Sigmoid colon (tissue), 7 donors: ENCODE results near the gene PCDHGA2. TPM values are rescaled to one million over a fixed set of nuclear protein-coding genes. Genes with fewer than 3 reads are reported as not detected.

ENCODE experiments used
- DNase-seq: peaks from one replicate; pipeline ENCODE4 v3.0.0-alpha.2; 2019
- H3K27ac ChIP-seq, 4 donors: fragments of 200-600 bp; sonication (generic); one replicate each; pipeline ENCODE4 v1.5.1; 2016 to 2019; ENCODE audit warnings: mild to moderate bottlenecking in 1 of 4
- H3K27me3 ChIP-seq, 3 donors: fragments of 200-600 bp; sonication (generic); one replicate each; pipeline ENCODE4 v1.5.1; 2019; ENCODE audit warnings: mild to moderate bottlenecking in 1 of 3
- H3K36me3 ChIP-seq, 4 donors: fragments of 200-600 bp; sonication (generic); one replicate each; pipeline ENCODE4 v1.5.1; 2016 to 2019
- H3K4me1 ChIP-seq, 4 donors: fragments of 200-600 bp; sonication (generic); one replicate each; pipeline ENCODE4 v1.5.1; 2017 to 2019
- H3K4me3 ChIP-seq, 4 donors: fragments of 200-600 bp; sonication (generic); one replicate each; pipeline ENCODE4 v1.5.1; 2017 to 2019; ENCODE audit warnings: mild to moderate bottlenecking in 2 of 4, moderate library complexity in 1 of 4
- H3K9me3 ChIP-seq, 4 donors: fragments of 200-600 bp in 3 of 4; sonication (generic) in 3 of 4; one replicate each; pipeline versions ENCODE4 v1.5.1 to v1.6.1; 2013 to 2019
- CTCF ChIP-seq, 4 experiments: fragments of 450-650 bp in 3 of 4; fragments of 200-600 bp in 1 of 4; IDR thresholded peaks; one replicate each; pipeline ENCODE4 v1.5.1; 2016 to 2019; ENCODE audit warnings: antibody characterized with exemption in 4 of 4, mild to moderate bottlenecking in 3 of 4, moderate library complexity in 2 of 4
- EP300 ChIP-seq, 4 donors: sonication (generic); formaldehyde crosslinking; IDR thresholded peaks; one replicate each; pipeline ENCODE4 v1.6.1; 2017; ENCODE audit warnings: antibody characterized with exemption in 4 of 4
- POLR2A ChIP-seq, 2 donors: fragments of 450-650 bp; IDR thresholded peaks; one replicate each; pipeline ENCODE4 v1.6.1; 2016; ENCODE audit warnings: antibody characterized with exemption in 2 of 2, mild to moderate bottlenecking in 2 of 2, moderate library complexity in 2 of 2
- POLR2AphosphoS5 ChIP-seq, 4 donors: sonication (generic); formaldehyde crosslinking; IDR thresholded peaks; one replicate each; pipeline ENCODE4 v1.6.1; 2017; ENCODE audit warnings: antibody characterized with exemption in 4 of 4
- WGBS, 2 donors: extraction: QIAGEN DNeasy Blood & Tissue Kit; methylation state at CpG; one replicate each; pipeline ENCODE4 v1.1.7; 2013; 5-methylcytosine and 5-hydroxymethylcytosine counted together
- intact Hi-C: fragments of 100-400 bp; cut with DNase I; formaldehyde crosslinking; loops from one replicate; pipeline ENCODE4 v1.15.1; 2023
- polyA plus RNA-seq, 3 donors: library from polyadenylated mRNA; stranded (reverse); fragments of 200-250 nt; gene quantifications; one replicate each; pipeline ENCODE4 v1.2.3, GENCODE V29; 2013
- total RNA-seq, 4 donors: library from RNA; depleted of rRNA; stranded (reverse); fragments of >200 nt; gene quantifications; one replicate each; pipeline ENCODE4 v1.1.0, GENCODE V29; 2016
- donor health status: healthy with polysubstance abuse.
- donor health status: Bipolar disorder and iron deficiency.
- donor health status: healthy.

PCDHGA2 gene
- total RNA-seq (1 to 10 TPM; 2.8 to 4.9 (median 3.8) TPM), polyA plus RNA-seq (under 1 TPM in 1 of 3 donors, not detected in 2; 0.47 TPM)

- H3K27ac ChIP-seq: no peak within 1 kb of the TSS
- WGBS, 2 donors: 14 to 34% methylated on average over 27 of the region's 27 CpGs
- intact Hi-C loops: no loop called here
Measured at GRCh38 chr5:141338538-141339306, at the start of gene PCDHGA2. TSS of gene PCDHGA2 (plus strand) at chr5:141338760.

GRCh38 chr5:141298376-141298775, 40.2 kb upstream of the PCDHGA2 start:
- TF ChIP-seq CTCF (IDR thresholded peaks at IDR 0.05) (no peak), POLR2AphosphoS5 (IDR thresholded peaks at IDR 0.05) (no peak), POLR2A (IDR thresholded peaks at IDR 0.05) (no peak), EP300 (IDR thresholded peaks at IDR 0.05) (no peak)
- H3K9me3 ChIP-seq: peaks cover 10 to 75% (median 53%) of the 10 kb centered on the region in 4 donors
- no peak for DNase-seq
- no peaks in the 10 kb centered on the region for H3K4me1 ChIP-seq
- intact Hi-C loops: no loop called here
- no peaks in the 10 kb centered on the region for H3K27me3 ChIP-seq
- H3K36me3 ChIP-seq: peaks cover 0 to 7% (median 0%) of the 10 kb centered on the region in 4 donors
- no peak overlapping the region for H3K4me3 ChIP-seq
- no peak overlapping the region for H3K27ac ChIP-seq
- WGBS, 2 donors: 73 to 90% methylated on average over 4 of the region's 4 CpGs

More at GRCh38 chr5:141338538-141339306, at the start of gene PCDHGA2:
- peaks cover 26 to 76% (median 57%) of the 10 kb centered on the region in 4 donors for H3K9me3 ChIP-seq
- TF ChIP-seq EP300 (IDR thresholded peaks at IDR 0.05): no peak
- peak in 1 of 4 experiments; percentile 14 for TF ChIP-seq CTCF (IDR thresholded peaks at IDR 0.05)
- no peaks in the 10 kb centered on the region for H3K36me3 ChIP-seq
- no peaks in the 10 kb centered on the region for H3K4me1 ChIP-seq
- peaks cover 0 to 20% (median 5%) of the 10 kb centered on the region in 3 donors for H3K27me3 ChIP-seq
- DNase-seq: no peak
- H3K4me3 ChIP-seq: peak within 1 kb of the TSS in 3 of 4 donors; percentile 20 to 33 (median 33)

- no peak for TF ChIP-seq POLR2A (IDR thresholded peaks at IDR 0.05)
- no peak for TF ChIP-seq CTCF (IDR thresholded peaks at IDR 0.05)
- TF ChIP-seq POLR2AphosphoS5 (IDR thresholded peaks at IDR 0.05): no peak
- no peak for TF ChIP-seq EP300 (IDR thresholded peaks at IDR 0.05)
- H3K9me3 ChIP-seq: peaks cover 33 to 75% (median 65%) of the 10 kb centered on the region in 4 donors
- intact Hi-C loops: no loop called here
- H3K4me3 ChIP-seq: no peak within 1 kb of the TSS
- no peaks in the 10 kb centered on the region for H3K4me1 ChIP-seq
- no peak for DNase-seq
- 61 to 87% methylated on average over 36 of the region's 36 CpGs for WGBS, 2 donors
- no peak within 1 kb of the TSS for H3K27ac ChIP-seq
- no peaks in the 10 kb centered on the region for H3K36me3 ChIP-seq
- no peaks in the 10 kb centered on the region for H3K27me3 ChIP-seq
Measured at GRCh38 chr5:141303756-141304155, 34.8 kb upstream of the PCDHGA2 start, which contains the start of gene SLC25A2. TSS of gene SLC25A2 (minus strand) at chr5:141304049. CDS start at chr5:141303865, 184 bp downstream.

- DNase-seq: no peak
- Histone ChIP-seq H3K4me1 (no peaks in the 10 kb centered on the region), H3K27ac (no peak overlapping the region), H3K36me3 (no peaks in the 10 kb centered on the region), H3K27me3 (no peaks in the 10 kb centered on the region), H3K4me3 (no peak overlapping the region), H3K9me3 (peaks cover 33 to 76% (median 64%) of the 10 kb centered on the region in 4 donors)
- WGBS, 2 donors: 95 to 97% methylated on average over 1 of the region's 1 CpG
- TF ChIP-seq CTCF (IDR thresholded peaks at IDR 0.05) (no peak), EP300 (IDR thresholded peaks at IDR 0.05) (no peak), POLR2AphosphoS5 (IDR thresholded peaks at IDR 0.05) (no peak), POLR2A (IDR thresholded peaks at IDR 0.05) (no peak)
- intact Hi-C loops: no loop called here
Measured at GRCh38 chr5:141306630-141307029, 31.9 kb upstream of the PCDHGA2 start.
